K562 (cell line): ENCODE results near the gene RIPOR1. TPM values are rescaled to one million over a fixed set of nuclear protein-coding genes. Genes with fewer than 3 reads are reported as not detected.

Experiments used
- ATAC-seq: fragments of 200-7000 bp; cut with Tn5 transposase; 3 replicates; pipeline ENCODE4 v1.9.1; 2020; ENCODE audit warnings: moderate library complexity
- BruUV-seq: library from RNA; stranded (reverse); fragments of 400-500 nt; replicated peaks from 2 replicates; lab custom pipeline; 2021; lab: Mats Ljungman, UMichigan
- CTCF ChIA-PET: fragments of 300-600 bp; formaldehyde crosslinking; extraction: SDS; loops from one replicate; lab custom pipeline; 2021; ENCODE audit warnings: low intra/inter-chr PET ratio; lab: Yijun Ruan, JAX
- POLR2A ChIA-PET: fragments of 300-600, 350-650 bp; sonication (Branson Sonifier 250); formaldehyde crosslinking; extraction: SDS; loops from one replicate; lab custom pipeline; 2021; ENCODE audit warnings: antibody characterized with exemption, inconsistent platforms; lab: Yijun Ruan, JAX
- DNase-seq, 4 experiments: peaks; one replicate each; pipeline versions ENCODE4 v3.0.0 to v3.0.0-alpha.2; 2011 to 2018; ENCODE audit warnings: low spot score in 3 of 4, mixed read lengths in 3 of 4; ENCODE audit errors: extremely low read depth in 1 of 4
- FAIRE-seq: peaks from 2 replicates; lab custom pipeline; 2011; peaks lifted over from hg19 to GRCh38; lab: Jason Lieb, UNC
- H2AFZ ChIP-seq: 2 replicates; pipeline ENCODE4 v1.6.0; 2011; ENCODE audit warnings: low read depth, low read length, control low read depth, inconsistent platforms
- H3K27ac ChIP-seq: fragments of 200-600 bp; 3 replicates; pipeline ENCODE4 v1.8.0; 2011; ENCODE audit warnings: low read depth, mild to moderate bottlenecking, control low read depth, inconsistent platforms, low read length, moderate library complexity, mixed read lengths; ENCODE audit errors: extremely low read depth
- H3K27me3 ChIP-seq, 2 experiments: fragments of 300-600 bp in 1 of 2; 2 replicates in 1 of 2; 3 replicates in 1 of 2; pipeline versions ENCODE4 v1.6.0 to v1.8.0; 2011; ENCODE audit warnings: inconsistent platforms in 2 of 2, low read length in 2 of 2, mild to moderate bottlenecking in 1 of 2, mixed read lengths in 1 of 2, moderate library complexity in 1 of 2; ENCODE audit not compliant: control insufficient read depth in 2 of 2, insufficient read depth in 2 of 2
- H3K36me3 ChIP-seq: fragments of 300-600 bp; 3 replicates; pipeline ENCODE4 v1.8.0; 2011; ENCODE audit warnings: mild to moderate bottlenecking, low read length, inconsistent platforms; ENCODE audit not compliant: control insufficient read depth, insufficient read depth
- H3K4me1 ChIP-seq, 2 experiments: fragments of 200-600 bp in 1 of 2; replicated peaks in 1 of 2; 2 replicates in 1 of 2; 3 replicates in 1 of 2; pipeline versions ENCODE4 v1.5.1 to v1.8.0; 2011; ENCODE audit warnings: inconsistent platforms in 2 of 2, low read length in 2 of 2, mild to moderate bottlenecking in 1 of 2, mixed read lengths in 1 of 2, moderate library complexity in 1 of 2; ENCODE audit not compliant: control insufficient read depth in 2 of 2, insufficient read depth in 2 of 2
- H3K4me2 ChIP-seq: 2 replicates; pipeline ENCODE4 v1.6.1; 2011; ENCODE audit warnings: low read length, control low read depth, inconsistent platforms, mixed read lengths; ENCODE audit not compliant: insufficient read depth
- H3K4me3 ChIP-seq: fragments of 200-600 bp; sonication (generic), shearing (Covaris generic); 2 replicates; pipeline ENCODE4 v1.5.1; 2016; ENCODE audit warnings: control low read depth, inconsistent platforms
- H3K79me2 ChIP-seq: fragments of 200-600 bp; 3 replicates; pipeline ENCODE4 v1.8.0; 2011; ENCODE audit warnings: low read length, inconsistent platforms; ENCODE audit not compliant: control insufficient read depth, insufficient read depth
- H3K9ac ChIP-seq, 2 experiments: 2 replicates each; pipeline versions ENCODE4 v1.6.0 to v1.6.1; 2011; ENCODE audit warnings: low read depth in 2 of 2, low read length in 2 of 2, control low read depth in 1 of 2, inconsistent platforms in 1 of 2, mild to moderate bottlenecking in 1 of 2, mixed read lengths in 1 of 2; ENCODE audit not compliant: insufficient read depth in 1 of 2
- H3K9me1 ChIP-seq: one replicate; pipeline ENCODE4 v1.6.0; 2011; ENCODE audit warnings: inconsistent platforms, mild to moderate bottlenecking, low read length, moderate library complexity; ENCODE audit not compliant: control insufficient read depth, insufficient read depth
- H3K9me3 ChIP-seq: replicated peaks from 2 replicates; pipeline ENCODE4 v1.5.1; 2011; ENCODE audit warnings: low read depth, low read length, inconsistent platforms; ENCODE audit not compliant: control insufficient read depth, insufficient read depth
- H4K20me1 ChIP-seq: replicated peaks from 2 replicates; pipeline ENCODE4 v1.6.1; 2011; ENCODE audit warnings: low read length, inconsistent platforms, mixed read lengths; ENCODE audit not compliant: control insufficient read depth, insufficient read depth
- E2F5 ChIP-seq: sonication (generic); formaldehyde crosslinking; IDR thresholded peaks from 2 replicates; pipeline ENCODE4 v1.8.0; 2022; ENCODE audit warnings: mild to moderate bottlenecking, missing genetic modification reagents
- GABPB1 ChIP-seq: sonication (generic); formaldehyde crosslinking; IDR thresholded peaks from 2 replicates; pipeline ENCODE4 v1.8.0; 2022; ENCODE audit warnings: mild to moderate bottlenecking, missing genetic modification reagents
- GABPB2 ChIP-seq: fragments of 250-450 bp; sonication (Bioruptor Pico); conservative IDR thresholded peaks from 2 replicates; pipeline ENCODE4 v1.5.1; 2021; ENCODE audit warnings: mild to moderate bottlenecking
- HDAC1 ChIP-seq, 2 experiments: fragments of 450-650 bp; IDR thresholded peaks; 2 replicates each; pipeline ENCODE4 v1.6.1; 2016 to 2017; ENCODE audit warnings: inconsistent platforms in 1 of 2, mild to moderate bottlenecking in 1 of 2, moderate library complexity in 1 of 2
- HES1 ChIP-seq: fragments of 450-650 bp; IDR thresholded peaks from 2 replicates; pipeline ENCODE4 v1.6.1; 2016; ENCODE audit warnings: low read depth, mild to moderate bottlenecking, moderate library complexity
- HSF4 ChIP-seq: fragments of 250-450 bp; sonication (Bioruptor Pico); IDR thresholded peaks from 2 replicates; pipeline ENCODE4 v2.1.2; 2022; ENCODE audit warnings: mild to moderate bottlenecking, moderate library complexity, borderline replicate concordance
- NCOA1 ChIP-seq: fragments of 450-650 bp; IDR thresholded peaks from 2 replicates; pipeline ENCODE4 v1.6.1; 2016; ENCODE audit warnings: low read depth
- PPARD ChIP-seq: fragments of 250-450 bp; sonication (Bioruptor Pico); IDR thresholded peaks from 2 replicates; pipeline ENCODE4 v1.8.0; 2022; ENCODE audit warnings: inconsistent platforms, mild to moderate bottlenecking, moderate library complexity
- SPI1 ChIP-seq: IDR thresholded peaks from 2 replicates; pipeline ENCODE4 v1.6.1; 2011; ENCODE audit warnings: low read depth, low read length, control low read depth, borderline replicate concordance
- ZNF263 ChIP-seq: sonication (generic); formaldehyde crosslinking; IDR thresholded peaks from 2 replicates; pipeline ENCODE4 v1.8.0; 2022; ENCODE audit warnings: mild to moderate bottlenecking, missing genetic modification reagents, borderline replicate concordance
- ZNF512 ChIP-seq: IDR thresholded peaks from 2 replicates; pipeline ENCODE4 v1.6.1; 2016; ENCODE audit warnings: missing genetic modification characterization, missing compliant biosample characterization
- ZNF639 ChIP-seq, 2 experiments: fragments of 200-800 bp in 1 of 2; sonication (Bioruptor generic) in 1 of 2; sonication (generic) in 1 of 2; formaldehyde crosslinking in 1 of 2; IDR thresholded peaks in 1 of 2; conservative IDR thresholded peaks in 1 of 2; 2 replicates each; pipeline versions ENCODE4 v1.5.0 to v1.6.1; 2016 to 2020; ENCODE audit warnings: missing compliant biosample characterization in 1 of 2, missing genetic modification characterization in 1 of 2, missing genetic modification reagents in 1 of 2
- ZNF717 ChIP-seq: fragments of 250-450 bp; sonication (Bioruptor Pico); IDR thresholded peaks from 2 replicates; pipeline ENCODE4 v1.5.0; 2021
- WGBS: fragments of 100-300 bp; shearing (Covaris generic); methylation state at CpG from one replicate; pipeline ENCODE4 v1.1.6; 2016; ENCODE audit warnings: low coverage, mixed read lengths; ENCODE audit not compliant: insufficient coverage; ENCODE audit errors: missing lambda C conversion rate; 5-methylcytosine and 5-hydroxymethylcytosine counted together
- in situ Hi-C: fragments of 300-500 bp; cut with MboI; formaldehyde crosslinking; loops from 4 replicates; pipeline ENCODE4 v1.15.0; 2018; ENCODE audit warnings: inconsistent platforms, mixed read lengths
- intact Hi-C: fragments of 100-400 bp; cut with micrococcal nuclease; formaldehyde crosslinking; loops from 2 replicates; pipeline ENCODE4 v1.14.2; 2022
- polyA plus RNA-seq, 8 experiments: library from polyadenylated mRNA; depleted of rRNA in 4 of 8; stranded (reverse) in 5 of 8; unstranded in 3 of 8; fragments of >200 nt; fragmentation: Nextera tagmentation in 2 of 8; fragmentation: Illumina TruSeq in 1 of 8; extraction: Ambion mirVana in 2 of 8; extraction: Trizol in 1 of 8; gene quantifications; 2 replicates each; pipeline versions ENCODE4 v1.2.1 to v1.2.3, GENCODE V29; 2011 to 2014; ENCODE audit warnings: inconsistent platforms in 1 of 8, missing spikeins in 1 of 8
- total RNA-seq, 7 experiments: library from RNA; depleted of rRNA in 6 of 7; stranded (reverse); fragments of >200 nt in 6 of 7; fragmentation: Illumina TruSeq in 2 of 7; extraction: Trizol in 2 of 7; gene quantifications; 2 replicates each; pipeline versions ENCODE4 v1.2.1 to v1.2.3, GENCODE V29; 2011 to 2021; ENCODE audit warnings: low replicate concordance in 1 of 7

Gene RIPOR1
- total and polyA plus RNA-seq, 9 of the 15 experiments (the other 6 are each of a cell fraction or from before 2014, with no cell fraction given), result 0.36 to 31.1 (median 3.0) TPM

- TF ChIP-seq HES1 (no peak), ZNF263 (CRISPR knock-in tag) (peak; percentile 74), GABPB1 (CRISPR knock-in tag) (0 out of 2 replicates have a peak, but pooled peaks have one; percentile 23), NCOA1 (no peak), ZNF639 (CRISPR knock-in tag; conservative IDR thresholded peaks at IDR 0.05 in 1 of 2, IDR thresholded peaks at IDR 0.05 in 1 of 2) (no peak), ZNF717 (CRISPR knock-in tag) (no peak)
These were observed 1.6 kb downstream of the RIPOR1 start (continued) for GRCh38 chr16:67530013-67530939.

GRCh38 chr16:67531247-67531646, 2.6 kb downstream of the RIPOR1 start:
- DNase-seq (no peak), FAIRE-seq (no peak), ATAC-seq (no peak)
- Histone ChIP-seq H3K9ac (peak overlapping the region in 1 of 2 experiments; percentile 71; a peak in 1 of 4 replicates), H3K27ac (no peak overlapping the region), H3K27me3 (no peaks in the 10 kb centered on the region), H3K9me1 (no peaks in the 10 kb centered on the region), H3K36me3 (no peaks in the 10 kb centered on the region), H3K79me2 (peaks cover 16% of the 10 kb centered on the region), H3K4me3 (no peak overlapping the region), H2AFZ (no peak overlapping the region), H4K20me1 (peaks cover 7% of the 10 kb centered on the region), H3K4me2 (no peak overlapping the region), H3K9me3 (no peaks in the 10 kb centered on the region), H3K4me1 (peaks cover 27 to 62% of the 10 kb centered on the region in 2 experiments)
- in situ Hi-C loops (no loop called here), intact Hi-C loops (no loop called here)
- ChIA-PET CTCF (no interaction called here), POLR2A (interaction anchor here (1.0 kb wide), 2 partner anchors 10 kb away, joined by 3 to 9 read pairs; no protein-coding TSS in a partner anchor)
- WGBS, result 72% methylated on average over 4 of the region's 4 CpGs
- TF ChIP-seq PPARD (CRISPR knock-in tag), result no peak
- no peak for TF ChIP-seq E2F5
- TF ChIP-seq SPI1, result peak; percentile 29; the same call in 1 of the 2 replicates
- TF ChIP-seq HDAC1 (IDR thresholded peaks at IDR 0.05), result no peak
- no peak for TF ChIP-seq HSF4
- TF ChIP-seq GABPB2 (CRISPR knock-in tag), result no peak
- no peak for TF ChIP-seq ZNF512 (tag)
- no TSS peak for BruUV-seq
